ENCODE results near the gene RSPH3. TPM values are rescaled to one million over a fixed set of nuclear protein-coding genes. Genes with fewer than 3 reads are reported as not detected.

The RSPH3 gene
- total and polyA plus RNA-seq, 2 donors from 2014 or later = 5.5 to 20.2 TPM

GRCh38 chr6:158943380-158944032 lies 56.5 kb downstream of the RSPH3 start:
- DNase-seq (no peak), FAIRE-seq (no peak)
- Histone ChIP-seq H3K9me3 (ENCODE audit: control insufficient read depth in 2 of 3, insufficient read depth in 1 of 3, low read length in 3 of 3) (no peaks in the 10 kb centered on the region), H3K4me3 (ENCODE audit: low read length in 3 of 3) (no peak overlapping the region), H3K36me3 (ENCODE audit: control insufficient read depth in 2 of 3, insufficient read depth in 3 of 3, low read length in 3 of 3) (no peaks in the 10 kb centered on the region), H3K27ac (ENCODE audit: low read depth in 2 of 2, low read length in 2 of 2) (no peak overlapping the region), H3K4me1 (ENCODE audit: control insufficient read depth in 2 of 3, insufficient read depth in 2 of 3, low read depth in 1 of 3, low read length in 3 of 3) (peaks cover 0 to 3% (median 0%) of the 10 kb centered on the region in 3 donors), H3K9ac (ENCODE audit: low read length in 3 of 3) (no peak overlapping the region), H3K27me3 (ENCODE audit: control insufficient read depth, insufficient read depth, low read length) (no peaks in the 10 kb centered on the region)
- TF ChIP-seq, protein P1, sequence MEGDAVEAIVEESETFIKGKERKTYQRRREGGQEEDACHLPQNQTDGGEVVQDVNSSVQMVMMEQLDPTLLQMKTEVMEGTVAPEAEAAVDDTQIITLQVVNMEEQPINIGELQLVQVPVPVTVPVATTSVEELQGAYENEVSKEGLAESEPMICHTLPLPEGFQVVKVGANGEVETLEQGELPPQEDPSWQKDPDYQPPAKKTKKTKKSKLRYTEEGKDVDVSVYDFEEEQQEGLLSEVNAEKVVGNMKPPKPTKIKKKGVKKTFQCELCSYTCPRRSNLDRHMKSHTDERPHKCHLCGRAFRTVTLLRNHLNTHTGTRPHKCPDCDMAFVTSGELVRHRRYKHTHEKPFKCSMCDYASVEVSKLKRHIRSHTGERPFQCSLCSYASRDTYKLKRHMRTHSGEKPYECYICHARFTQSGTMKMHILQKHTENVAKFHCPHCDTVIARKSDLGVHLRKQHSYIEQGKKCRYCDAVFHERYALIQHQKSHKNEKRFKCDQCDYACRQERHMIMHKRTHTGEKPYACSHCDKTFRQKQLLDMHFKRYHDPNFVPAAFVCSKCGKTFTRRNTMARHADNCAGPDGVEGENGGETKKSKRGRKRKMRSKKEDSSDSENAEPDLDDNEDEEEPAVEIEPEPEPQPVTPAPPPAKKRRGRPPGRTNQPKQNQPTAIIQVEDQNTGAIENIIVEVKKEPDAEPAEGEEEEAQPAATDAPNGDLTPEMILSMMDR (IDR thresholded peaks at IDR 0.05; ENCODE audit: borderline replicate concordance, extremely low read depth, insufficient read depth) = no peak
- intact Hi-C loops (cut with DNase I) = no loop called here

DNA sequence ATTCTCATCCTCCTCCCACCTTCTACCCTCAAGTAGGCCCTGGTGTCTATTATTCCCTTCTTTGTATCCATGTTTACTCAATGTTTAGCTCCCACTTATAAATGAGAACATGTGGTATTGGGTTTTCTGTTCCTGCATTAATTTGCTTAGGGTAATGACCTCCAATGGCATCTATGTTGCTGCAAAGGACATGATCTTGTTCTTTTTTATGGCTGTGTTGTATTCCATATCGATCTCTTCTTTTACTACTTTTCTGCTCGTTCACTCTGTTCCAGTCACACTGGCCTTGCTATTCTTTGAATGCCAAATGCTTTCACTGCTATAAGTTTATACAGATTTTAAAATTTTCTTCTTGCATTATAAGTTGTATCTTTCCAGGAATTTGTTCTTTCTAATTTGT lies 57.7 kb downstream of the RSPH3 start:
- H3K27me3 ChIP-seq (ENCODE audit: control insufficient read depth, insufficient read depth, low read length) = no peaks in the 10 kb centered on the region
- H3K27ac ChIP-seq (ENCODE audit: low read depth in 2 of 2, low read length in 2 of 2) = no peak overlapping the region
- H3K4me3 ChIP-seq (ENCODE audit: low read length in 3 of 3) = no peak overlapping the region
- TF ChIP-seq, protein P1 (IDR thresholded peaks at IDR 0.05; ENCODE audit: borderline replicate concordance, extremely low read depth, insufficient read depth) = no peak
- no peaks in the 10 kb centered on the region for H3K36me3 ChIP-seq (ENCODE audit: control insufficient read depth in 2 of 3, insufficient read depth in 3 of 3, low read length in 3 of 3)
- H3K9me3 ChIP-seq (ENCODE audit: control insufficient read depth in 2 of 3, insufficient read depth in 1 of 3, low read length in 3 of 3) = no peaks in the 10 kb centered on the region
- DNase-seq = no peak
- H3K9ac ChIP-seq (ENCODE audit: low read length in 3 of 3) = no peak overlapping the region
- intact Hi-C loops (cut with DNase I) = no loop called here
- no peak for FAIRE-seq
- peaks cover 0 to 3% (median 0%) of the 10 kb centered on the region in 3 donors for H3K4me1 ChIP-seq (ENCODE audit: control insufficient read depth in 2 of 3, insufficient read depth in 2 of 3, low read depth in 1 of 3, low read length in 3 of 3)

DNA sequence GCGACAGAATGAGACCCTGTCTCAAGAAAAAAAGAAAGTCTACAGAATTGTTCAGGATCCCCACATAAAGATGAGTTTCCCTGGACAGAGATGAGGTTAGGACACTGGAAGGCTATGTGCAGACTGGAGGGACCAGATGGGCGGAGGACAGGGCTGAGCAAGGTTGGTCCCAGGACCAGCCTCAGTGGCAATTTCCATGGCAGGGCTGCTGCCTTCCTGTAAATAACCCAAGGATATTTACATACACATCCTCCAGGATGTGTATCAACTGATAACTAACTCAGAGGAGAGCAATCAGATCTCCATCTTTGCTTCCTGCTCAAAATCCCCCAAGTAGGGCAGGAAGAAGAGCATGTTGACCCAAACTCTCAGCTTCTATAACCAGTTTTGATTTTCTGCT lies 58.8 kb downstream of the RSPH3 start:
- H3K4me1 ChIP-seq (ENCODE audit: control insufficient read depth in 2 of 3, insufficient read depth in 2 of 3, low read depth in 1 of 3, low read length in 3 of 3) = peaks cover 0 to 3% (median 0%) of the 10 kb centered on the region in 3 donors
- intact Hi-C loops (cut with DNase I) = no loop called here
- no peaks in the 10 kb centered on the region for H3K9me3 ChIP-seq (ENCODE audit: control insufficient read depth in 2 of 3, insufficient read depth in 1 of 3, low read length in 3 of 3)
- TF ChIP-seq, protein P1 (IDR thresholded peaks at IDR 0.05; ENCODE audit: borderline replicate concordance, extremely low read depth, insufficient read depth) = no peak
- H3K27me3 ChIP-seq (ENCODE audit: control insufficient read depth, insufficient read depth, low read length) = no peaks in the 10 kb centered on the region
- DNase-seq (no peak), FAIRE-seq (no peak)
- no peak overlapping the region for H3K4me3 ChIP-seq (ENCODE audit: low read length in 3 of 3)
- no peak overlapping the region for H3K27ac ChIP-seq (ENCODE audit: low read depth in 2 of 2, low read length in 2 of 2)
- no peaks in the 10 kb centered on the region for H3K36me3 ChIP-seq (ENCODE audit: control insufficient read depth in 2 of 3, insufficient read depth in 3 of 3, low read length in 3 of 3)
- H3K9ac ChIP-seq (ENCODE audit: low read length in 3 of 3) = no peak overlapping the region

Data from kidney (tissue), 14 donors.